GM23248 (cell line): ENCODE results near the gene NUP188. TPM values are rescaled to one million over a fixed set of nuclear protein-coding genes. Genes with fewer than 3 reads are reported as not detected.

ENCODE experiments used
- DNase-seq: peaks from one replicate; pipeline ENCODE4 v3.0.0-alpha.2; 2015
- H2AFZ ChIP-seq: fragments of 200-600 bp; sonication (generic); 2 replicates; pipeline ENCODE4 v1.6.1; 2016; ENCODE audit warnings: antibody characterized with exemption
- H3F3A ChIP-seq: fragments of 200-600 bp; sonication (generic); 2 replicates; pipeline ENCODE4 v1.6.1; 2016; ENCODE audit warnings: mild to moderate bottlenecking, antibody characterized with exemption, mixed run types; ENCODE audit not compliant: insufficient read depth
- H3K27ac ChIP-seq: fragments of 200-600 bp; sonication (generic); 2 replicates; pipeline ENCODE4 v1.5.1; 2016; ENCODE audit warnings: mild to moderate bottlenecking
- H3K27me3 ChIP-seq: fragments of 200-600 bp; sonication (generic); replicated peaks from 2 replicates; pipeline ENCODE4 v1.6.1; 2016; ENCODE audit warnings: mild to moderate bottlenecking; ENCODE audit not compliant: insufficient read depth
- H3K36me3 ChIP-seq: fragments of 200-600 bp; sonication (generic); 2 replicates; pipeline ENCODE4 v1.6.1; 2016; ENCODE audit warnings: low read depth, mild to moderate bottlenecking
- H3K4me1 ChIP-seq: fragments of 200-600 bp; sonication (generic); 2 replicates; pipeline ENCODE4 v1.6.1; 2016; ENCODE audit warnings: mild to moderate bottlenecking; ENCODE audit not compliant: insufficient read depth
- H3K4me2 ChIP-seq: fragments of 200-600 bp; sonication (generic); one replicate; pipeline ENCODE4 v1.6.1; 2016; ENCODE audit warnings: mild to moderate bottlenecking; ENCODE audit not compliant: unreplicated experiment
- H3K4me3 ChIP-seq: fragments of 200-600 bp; sonication (generic); 2 replicates; pipeline ENCODE4 v1.5.1; 2016; ENCODE audit warnings: mild to moderate bottlenecking
- H3K79me2 ChIP-seq: fragments of 200-600 bp; sonication (generic); 2 replicates; pipeline ENCODE4 v1.6.1; 2016; ENCODE audit warnings: mild to moderate bottlenecking; ENCODE audit not compliant: insufficient read depth
- H3K9ac ChIP-seq: fragments of 200-600 bp; sonication (generic); 2 replicates; pipeline ENCODE4 v1.6.1; 2016; ENCODE audit warnings: mild to moderate bottlenecking
- H3K9me2 ChIP-seq: fragments of 200-600 bp; sonication (generic); 2 replicates; pipeline ENCODE4 v1.6.1; 2016; ENCODE audit warnings: mixed run types, mild to moderate bottlenecking, moderate library complexity; ENCODE audit not compliant: insufficient read depth
- H3K9me3 ChIP-seq: fragments of 200-600 bp; sonication (generic); one replicate; pipeline ENCODE4 v1.6.1; 2017; ENCODE audit warnings: low read depth
- H4K20me1 ChIP-seq: fragments of 200-600 bp; sonication (generic); 2 replicates; pipeline ENCODE4 v1.6.0; 2016; ENCODE audit not compliant: insufficient read depth
- EZH2 ChIP-seq: fragments of 200-600 bp; sonication (generic); IDR thresholded peaks from 2 replicates; pipeline ENCODE4 v1.6.1; 2018; ENCODE audit warnings: antibody characterized with exemption, mild to moderate bottlenecking; ENCODE audit not compliant: insufficient read depth, poor library complexity, severe bottlenecking
- EZH2phosphoT487 ChIP-seq: fragments of 200-600 bp; sonication (generic); IDR thresholded peaks from 2 replicates; pipeline ENCODE4 v1.6.1; 2018; ENCODE audit warnings: antibody characterized with exemption, moderate library complexity, mild to moderate bottlenecking, low read depth; ENCODE audit not compliant: insufficient read depth
- WGBS, 2 experiments: methylation state at CpG; one replicate each; pipeline ENCODE4 v1.1.6; 2015 to 2017; ENCODE audit warnings: low lambda C conversion rate in 2 of 2, low coverage in 1 of 2; ENCODE audit errors: missing lambda C conversion rate in 2 of 2; 5-methylcytosine and 5-hydroxymethylcytosine counted together
- in situ Hi-C: fragments of 300-500 bp; cut with MboI; formaldehyde crosslinking; loops from 2 replicates; pipeline ENCODE4 v1.15.0; 2020
- polyA plus RNA-seq: library from polyadenylated mRNA; unstranded; fragments of >200 nt; fragmentation: Nextera tagmentation; extraction: Ambion mirVana; gene quantifications from 2 replicates; pipeline ENCODE4 v1.2.1, GENCODE V29; 2016
- total RNA-seq: library from RNA; depleted of rRNA; stranded (reverse); fragments of >200 nt; shearing (Covaris generic); gene quantifications from 2 replicates; pipeline ENCODE4 v1.2.3, GENCODE V29; 2014

The NUP188 gene
- total and polyA plus RNA-seq, 2 experiments from 2014 or later, result 24.9 to 45.9 TPM

DNA sequence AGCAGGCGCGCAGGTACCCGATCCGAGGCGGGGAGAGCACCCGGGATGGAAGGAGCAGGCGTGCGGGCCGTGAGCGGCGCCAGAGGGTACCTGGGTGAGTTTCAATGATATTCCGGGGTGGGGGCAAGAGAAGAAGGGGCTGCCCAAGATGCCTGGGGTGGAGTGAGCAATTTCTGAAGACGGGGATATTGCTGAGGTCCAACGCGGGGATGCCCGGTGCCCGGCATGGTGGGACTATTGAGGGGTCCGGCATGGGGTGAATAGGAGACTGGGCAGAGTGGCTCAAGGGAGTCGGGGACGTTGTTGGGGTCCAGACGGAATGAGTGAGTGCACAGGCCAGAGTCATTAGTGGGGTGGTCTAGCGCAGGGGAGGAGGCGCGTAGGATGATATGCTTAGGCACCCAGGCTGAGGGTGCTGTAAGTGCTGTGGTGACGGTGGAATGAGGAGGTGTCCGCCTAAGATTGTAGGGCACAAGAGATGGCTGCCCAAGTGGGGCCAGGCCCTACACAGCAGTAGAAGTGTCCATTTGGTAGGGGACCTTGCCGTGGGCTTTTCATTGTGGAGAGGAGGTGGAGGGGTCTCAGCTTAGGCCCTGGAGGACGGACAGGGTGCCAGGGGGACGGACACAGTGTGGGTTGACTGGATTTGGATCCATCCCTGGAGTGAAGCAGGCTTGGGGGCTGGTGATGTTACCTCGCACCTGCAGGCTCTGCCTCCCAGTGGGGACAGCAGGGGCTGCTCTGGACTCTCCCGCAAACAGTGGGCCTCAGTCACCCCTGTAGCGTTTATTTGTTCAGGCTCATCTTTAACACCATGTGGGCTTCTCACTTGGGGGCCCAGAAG, 89.6 kb downstream of the NUP188 start:
- H3K4me3 ChIP-seq, result peak overlapping the region; percentile 82
- no peaks in the 10 kb centered on the region for H3K9me2 ChIP-seq
- H3K4me1 ChIP-seq, result peaks cover 11% of the 10 kb centered on the region; the same call in 1 of the 2 replicates
- WGBS, 2 experiments, result 8% methylated on average over 25 to 32 of the region's 32 CpGs
- H3K9me3 ChIP-seq, result no peaks in the 10 kb centered on the region
- H3F3A ChIP-seq, result no peaks in the 10 kb centered on the region
- H3K36me3 ChIP-seq, result no peaks in the 10 kb centered on the region
- H4K20me1 ChIP-seq, result no peaks in the 10 kb centered on the region
- peak; percentile 56 for DNase-seq
- peak overlapping the region; percentile 18; the same call in 1 of the 2 replicates for H3K27ac ChIP-seq
- no peak for TF ChIP-seq EZH2phosphoT487
- TF ChIP-seq EZH2, result no peak
- no peaks in the 10 kb centered on the region for H3K27me3 ChIP-seq
- peak overlapping the region; percentile 71 for H2AFZ ChIP-seq
- peaks cover 49% of the 10 kb centered on the region for H3K79me2 ChIP-seq
- in situ Hi-C loops, result no loop called here
- peak overlapping the region; percentile 85 for H3K9ac ChIP-seq
- H3K4me2 ChIP-seq, result peak overlapping the region; percentile 98

DNA sequence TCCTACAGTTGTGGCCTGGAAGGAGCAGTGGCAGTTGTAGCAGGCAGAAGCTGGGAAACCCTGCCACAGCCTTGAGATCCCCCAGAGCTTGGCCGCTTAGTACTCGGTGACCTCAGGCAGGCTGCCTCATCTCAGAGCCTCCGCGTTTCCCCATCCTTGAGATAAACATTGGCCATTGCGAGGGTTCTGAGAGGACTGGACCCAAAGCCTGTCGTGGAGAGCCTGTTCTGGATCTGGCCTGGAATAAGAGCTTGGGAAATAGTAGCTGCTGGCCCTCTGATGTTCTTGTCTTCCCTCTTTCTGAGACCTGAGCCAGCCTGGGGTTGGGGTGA, 90.2 kb downstream of the NUP188 start:
- in situ Hi-C loops, result no loop called here
- no peaks in the 10 kb centered on the region for H4K20me1 ChIP-seq
- peak overlapping the region; percentile 85 for H3K9ac ChIP-seq
- no peaks in the 10 kb centered on the region for H3K9me2 ChIP-seq
- WGBS, 2 experiments, result 31 to 40% methylated on average over 6 of the region's 6 CpGs
- peaks cover 11% of the 10 kb centered on the region; the same call in 1 of the 2 replicates for H3K4me1 ChIP-seq
- H2AFZ ChIP-seq, result no peak overlapping the region
- H3K4me3 ChIP-seq, result peak overlapping the region; percentile 82
- no peaks in the 10 kb centered on the region for H3K27me3 ChIP-seq
- no peaks in the 10 kb centered on the region for H3K36me3 ChIP-seq
- peaks cover 49% of the 10 kb centered on the region for H3K79me2 ChIP-seq
- H3F3A ChIP-seq, result no peaks in the 10 kb centered on the region
- peak overlapping the region; percentile 98 for H3K4me2 ChIP-seq
- no peak overlapping the region for H3K27ac ChIP-seq
- peak; percentile 41 for DNase-seq
- no peaks in the 10 kb centered on the region for H3K9me3 ChIP-seq
- TF ChIP-seq EZH2phosphoT487, result no peak
- no peak for TF ChIP-seq EZH2

DNA sequence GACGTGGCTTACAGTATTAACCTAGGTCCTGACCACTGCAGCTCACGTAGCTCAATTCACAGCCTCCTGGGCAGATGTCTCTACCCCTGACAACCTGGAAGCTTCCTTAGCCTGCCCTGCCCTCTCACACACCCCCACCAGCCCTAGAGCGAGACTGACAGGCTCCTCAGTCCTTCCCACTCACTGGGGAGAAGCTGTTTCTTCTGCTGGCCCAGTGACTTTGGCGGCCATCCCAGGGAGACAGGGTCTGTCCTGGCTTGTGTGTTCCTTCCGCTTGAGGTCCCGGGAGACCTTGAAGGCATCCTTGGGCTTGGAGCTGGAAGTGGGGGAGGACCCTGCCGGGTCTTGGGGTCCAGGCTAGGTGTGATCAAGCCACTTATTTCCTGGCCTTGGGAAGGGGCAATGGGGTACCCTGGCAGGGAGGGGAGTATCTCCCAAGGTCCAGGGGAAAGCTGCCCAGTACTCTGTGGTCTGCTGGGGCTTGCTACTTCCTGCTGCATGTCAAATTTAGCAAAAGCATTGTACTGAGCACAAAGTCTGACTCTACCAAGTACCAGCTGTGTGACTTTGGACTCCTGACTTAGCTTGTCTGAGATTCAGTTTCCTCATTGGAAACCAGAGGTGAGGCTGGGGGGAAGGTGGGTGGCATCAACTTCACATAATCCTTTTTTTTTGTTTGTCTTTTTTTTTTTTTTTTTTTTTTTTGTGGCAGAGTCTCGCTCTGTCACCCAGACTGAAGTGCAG, 90.8 kb downstream of the NUP188 start:
- Histone ChIP-seq H3K9me3 (no peaks in the 10 kb centered on the region), H3K4me3 (0 out of 2 replicates have a peak overlapping the region, but pooled peaks have one; percentile 82), H3F3A (no peaks in the 10 kb centered on the region), H3K27me3 (no peaks in the 10 kb centered on the region), H3K4me2 (peak overlapping the region; percentile 98), H3K9me2 (no peaks in the 10 kb centered on the region), H3K9ac (peak overlapping the region; percentile 85; the same call in 1 of the 2 replicates), H2AFZ (no peak overlapping the region), H3K36me3 (no peaks in the 10 kb centered on the region), H4K20me1 (no peaks in the 10 kb centered on the region), H3K27ac (no peak overlapping the region), H3K79me2 (peaks cover 49% of the 10 kb centered on the region), H3K4me1 (peaks cover 11% of the 10 kb centered on the region; the same call in 1 of the 2 replicates)
- TF ChIP-seq EZH2phosphoT487 (no peak), EZH2 (no peak)
- no peak for DNase-seq
- 73 to 77% methylated on average over 8 of the region's 8 CpGs for WGBS, 2 experiments
- in situ Hi-C loops, result no loop called here

DNA sequence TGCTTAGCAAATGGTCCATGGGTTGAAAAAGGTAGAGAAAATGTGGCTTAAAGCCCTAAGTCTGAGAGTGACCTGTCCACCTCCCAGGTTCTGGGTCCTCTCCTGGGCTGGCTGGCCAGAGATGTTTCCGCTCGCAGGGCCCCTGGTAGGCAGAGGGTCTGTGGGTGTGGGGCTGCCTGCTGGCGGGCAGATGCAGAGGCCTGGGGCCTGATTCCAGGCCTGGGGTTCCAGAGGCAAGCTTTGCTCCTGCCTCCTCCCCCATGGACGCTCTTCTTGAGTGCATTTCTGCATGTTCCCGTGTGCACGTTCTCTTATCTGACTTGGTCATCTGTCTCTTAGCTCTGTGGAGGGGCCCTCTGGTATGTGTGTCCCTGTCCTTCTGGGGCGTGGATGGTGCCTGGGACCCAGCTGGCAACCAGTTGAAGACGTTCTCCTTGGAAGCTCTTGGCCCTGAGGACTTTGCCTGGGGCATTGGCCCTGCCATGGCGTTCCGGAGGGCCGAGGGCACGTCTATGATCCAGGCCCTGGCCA, 92.7 kb downstream of the NUP188 start:
- H3K27ac ChIP-seq, result no peak overlapping the region
- H4K20me1 ChIP-seq, result no peaks in the 10 kb centered on the region
- peaks cover 49% of the 10 kb centered on the region for H3K79me2 ChIP-seq
- H3F3A ChIP-seq, result no peaks in the 10 kb centered on the region
- H3K9me3 ChIP-seq, result no peaks in the 10 kb centered on the region
- TF ChIP-seq EZH2phosphoT487, result no peak
- TF ChIP-seq EZH2, result no peak
- H3K9me2 ChIP-seq, result no peaks in the 10 kb centered on the region
- H3K4me1 ChIP-seq, result peaks cover 11% of the 10 kb centered on the region; the same call in 1 of the 2 replicates
- DNase-seq, result no peak
- no peaks in the 10 kb centered on the region for H3K27me3 ChIP-seq
- WGBS, 2 experiments, result 93% methylated on average over 12 of the region's 12 CpGs
- in situ Hi-C loops, result no loop called here
- no peaks in the 10 kb centered on the region; the same call in 1 of the 2 replicates for H3K36me3 ChIP-seq
- H3K4me2 ChIP-seq, result no peak overlapping the region
- no peak overlapping the region for H2AFZ ChIP-seq
- no peak overlapping the region for H3K4me3 ChIP-seq
- no peak overlapping the region for H3K9ac ChIP-seq
